ENCODE data around the gene SERP2.

GRCh38 chr13:44389060-44389666 is 15.5 kb downstream of the SERP2 start:
- TF ChIP-seq EZH2 (IDR thresholded peaks at IDR 0.05) (no peak), CTCF (IDR thresholded peaks at IDR 0.05 in 2 of 3, conservative IDR thresholded peaks at IDR 0.05 in 1 of 3; ENCODE audit: borderline replicate concordance in 1 of 3, insufficient read depth in 1 of 3, low read depth in 2 of 3, low read length in 2 of 3) (no peak), RAD21 (IDR thresholded peaks at IDR 0.05; ENCODE audit: low read depth) (no peak), POLR2A (IDR thresholded peaks at IDR 0.05; ENCODE audit: borderline replicate concordance, extremely low read depth, insufficient read depth, insufficient read length) (no peak), YY1 (IDR thresholded peaks at IDR 0.05; ENCODE audit: extremely low read depth, insufficient replicate concordance, low read depth, low read length) (no peak)

Data from HCT116 (cell line).